Iris pigment epithelial cell (primary cell): ENCODE data around the gene TMPRSS6.

Experiments
- DNase-seq: peaks from one replicate; pipeline ENCODE4 v3.0.0-alpha.2; 2011; ENCODE audit warnings: low read depth

TMPRSS6 gene

GRCh38 chr22:37115032-37115431 lies 5.5 kb upstream of the TMPRSS6 start:
- DNase-seq: no peak

- no peak for DNase-seq
These were observed 4.2 kb upstream of the TMPRSS6 start for GRCh38 chr22:37113757-37114156.

GRCh38 chr22:37112084-37112728 lies 2.7 kb upstream of the TMPRSS6 start:
- DNase-seq: no peak

GRCh38 chr22:37111156-37111717 lies 1.7 kb upstream of the TMPRSS6 start:
- no peak for DNase-seq

GRCh38 chr22:37107816-37108621 lies 1.5 kb downstream of the TMPRSS6 start:
- DNase-seq: no peak

GRCh38 chr22:37105990-37106389 lies 3.5 kb downstream of the TMPRSS6 start:
- DNase-seq: no peak

GRCh38 chr22:37105154-37105553 lies 4.4 kb downstream of the TMPRSS6 start:
- no peak for DNase-seq

- DNase-seq: no peak
These were observed 5.7 kb downstream of the TMPRSS6 start for GRCh38 chr22:37103656-37104452.

- no peak for DNase-seq
These were observed 6.4 kb downstream of the TMPRSS6 start for GRCh38 chr22:37103151-37103550.

- no peak for DNase-seq
These were observed 8.0 kb downstream of the TMPRSS6 start for GRCh38 chr22:37101311-37102066.

GRCh38 chr22:37100589-37101127 lies 8.9 kb downstream of the TMPRSS6 start:
- no peak for DNase-seq

GRCh38 chr22:37098976-37099591 lies 10.4 kb downstream of the TMPRSS6 start:
- DNase-seq: no peak

- DNase-seq: no peak
These were observed 12.2 kb downstream of the TMPRSS6 start for GRCh38 chr22:37097346-37097745.

- DNase-seq: no peak
These were observed 14.4 kb downstream of the TMPRSS6 start for GRCh38 chr22:37095113-37095512.

- no peak for DNase-seq
These were observed 15.3 kb downstream of the TMPRSS6 start for GRCh38 chr22:37094239-37094638.

GRCh38 chr22:37092997-37093396 lies 16.5 kb downstream of the TMPRSS6 start:
- no peak for DNase-seq

GRCh38 chr22:37091994-37092393 lies 17.5 kb downstream of the TMPRSS6 start:
- DNase-seq: no peak

GRCh38 chr22:37090920-37091695 lies 18.4 kb downstream of the TMPRSS6 start:
- DNase-seq: no peak

GRCh38 chr22:37089434-37089833 lies 20.1 kb downstream of the TMPRSS6 start:
- no peak for DNase-seq

GRCh38 chr22:37088750-37089408 lies 20.6 kb downstream of the TMPRSS6 start:
- no peak for DNase-seq
